IMR-90 (cell line): ENCODE results near the gene RRP1B. TPM values are rescaled to one million over a fixed set of nuclear protein-coding genes. Genes with fewer than 3 reads are reported as not detected.

Source experiments
- ATAC-seq: fragments of 200-7000 bp; cut with Tn5 transposase; 2 replicates; pipeline ENCODE4 v1.9.1; 2020; ENCODE audit warnings: low read depth, mild to moderate bottlenecking, moderate library complexity
- BruUV-seq: library from RNA; stranded (reverse); fragments of 400-500 nt; replicated peaks from 2 replicates; lab custom pipeline; 2021; lab: Mats Ljungman, UMichigan
- CTCF ChIA-PET: fragments of 300-600 bp; formaldehyde crosslinking; extraction: SDS; loops from one replicate; lab custom pipeline; 2021; ENCODE audit warnings: antibody characterized with exemption; lab: Yijun Ruan, JAX
- POLR2A ChIA-PET: fragments of 300-600 bp; sonication (Branson Sonifier 250); formaldehyde crosslinking; loops from one replicate; lab custom pipeline; 2022; ENCODE audit warnings: antibody characterized with exemption; ENCODE audit not compliant: unreplicated experiment; lab: Charles Lee
- DNase-seq: peaks from one replicate; pipeline ENCODE4 v3.0.0; 2013
- H2AFZ ChIP-seq: replicated peaks from 2 replicates; pipeline ENCODE3; 2013; ENCODE audit warnings: low read length, mild to moderate bottlenecking; ENCODE audit not compliant: poor library complexity
- H2AK5ac ChIP-seq: 2 replicates; pipeline ENCODE4 v1.6.1; 2013; ENCODE audit warnings: low read depth, low read length, inconsistent platforms
- H2AK9ac ChIP-seq: replicated peaks from 2 replicates; pipeline ENCODE3; 2013; ENCODE audit warnings: mild to moderate bottlenecking, low read depth, low read length, moderate library complexity; ENCODE audit not compliant: poor library complexity
- H2BK120ac ChIP-seq: 2 replicates; pipeline ENCODE4 v1.6.1; 2013; ENCODE audit warnings: low read depth, low read length, inconsistent platforms
- H2BK15ac ChIP-seq: 3 replicates; pipeline ENCODE4 v1.6.1; 2013; ENCODE audit warnings: low read depth, low read length, inconsistent platforms
- H2BK20ac ChIP-seq: 2 replicates; pipeline ENCODE4 v1.6.1; 2013; ENCODE audit warnings: low read depth, mild to moderate bottlenecking, inconsistent platforms, low read length, moderate library complexity
- H2BK5ac ChIP-seq: 2 replicates; pipeline ENCODE4 v1.6.1; 2013; ENCODE audit warnings: mild to moderate bottlenecking, low read depth, low read length, inconsistent platforms; ENCODE audit not compliant: poor library complexity, severe bottlenecking
- H3K14ac ChIP-seq: replicated peaks from 2 replicates; pipeline ENCODE4 v1.6.1; 2013; ENCODE audit warnings: low read depth, low read length, inconsistent platforms
- H3K18ac ChIP-seq: 2 replicates; pipeline ENCODE4 v1.6.1; 2013; ENCODE audit warnings: low read depth, low read length, control low read depth
- H3K23ac ChIP-seq: 2 replicates; pipeline ENCODE4 v1.6.1; 2013; ENCODE audit warnings: low read depth, low read length, inconsistent platforms
- H3K27ac ChIP-seq: 2 replicates; pipeline ENCODE4 v1.5.1; 2013; ENCODE audit warnings: mild to moderate bottlenecking, control low read depth, low read length; ENCODE audit not compliant: insufficient read depth
- H3K27me3 ChIP-seq: 2 replicates; pipeline ENCODE4 v1.6.1; 2013; ENCODE audit warnings: low read length; ENCODE audit not compliant: control insufficient read depth, insufficient read depth
- H3K36me3 ChIP-seq: 2 replicates; pipeline ENCODE4 v1.6.1; 2013; ENCODE audit warnings: low read length, mixed read lengths; ENCODE audit not compliant: control insufficient read depth, insufficient read depth
- H3K4ac ChIP-seq: 2 replicates; pipeline ENCODE4 v1.6.1; 2013; ENCODE audit warnings: low read depth, low read length, inconsistent platforms
- H3K4me1 ChIP-seq: 2 replicates; pipeline ENCODE4 v1.6.1; 2013; ENCODE audit warnings: low read length, mixed read lengths; ENCODE audit not compliant: control insufficient read depth, insufficient read depth
- H3K4me2 ChIP-seq: 2 replicates; pipeline ENCODE4 v1.6.1; 2013; ENCODE audit warnings: low read depth, mild to moderate bottlenecking, control low read depth, low read length, moderate library complexity
- H3K4me3 ChIP-seq: 2 replicates; pipeline ENCODE4 v1.5.1; 2013; ENCODE audit warnings: low read depth, mild to moderate bottlenecking, control low read depth, low read length, moderate library complexity; ENCODE audit not compliant: insufficient read depth
- H3K56ac ChIP-seq: 2 replicates; pipeline ENCODE4 v1.6.1; 2013; ENCODE audit warnings: low read length, inconsistent platforms; ENCODE audit not compliant: insufficient read depth; ENCODE audit errors: extremely low read depth
- H3K79me1 ChIP-seq, 2 experiments: 2 replicates each; pipeline ENCODE4 v1.6.1; 2013; ENCODE audit warnings: low read length in 2 of 2, inconsistent platforms in 1 of 2, low read depth in 1 of 2
- H3K9ac ChIP-seq: 2 replicates; pipeline ENCODE4 v1.6.1; 2013; ENCODE audit warnings: low read depth, low read length, control low read depth
- H3K9me1 ChIP-seq: 2 replicates; pipeline ENCODE4 v1.6.1; 2013; ENCODE audit warnings: low read length, inconsistent platforms; ENCODE audit not compliant: insufficient read depth
- H3K9me3 ChIP-seq: 2 replicates; pipeline ENCODE4 v1.6.1; 2013; ENCODE audit warnings: low read length; ENCODE audit not compliant: control insufficient read depth, insufficient read depth
- H4K20me1 ChIP-seq: 2 replicates; pipeline ENCODE4 v1.6.1; 2013; ENCODE audit warnings: low read length, inconsistent platforms; ENCODE audit not compliant: insufficient read depth
- H4K5ac ChIP-seq: 2 replicates; pipeline ENCODE4 v1.6.1; 2013; ENCODE audit warnings: mild to moderate bottlenecking, low read depth, low read length, control low read depth
- H4K8ac ChIP-seq, 2 experiments: 2 replicates each; pipeline ENCODE4 v1.6.1; 2013; ENCODE audit warnings: low read depth in 2 of 2, low read length in 2 of 2, control low read depth in 1 of 2, inconsistent platforms in 1 of 2
- H4K91ac ChIP-seq: 2 replicates; pipeline ENCODE4 v1.6.1; 2013; ENCODE audit warnings: low read depth, low read length, inconsistent platforms; ENCODE audit not compliant: insufficient read depth
- BHLHE40 ChIP-seq: fragments of 150-350 bp; IDR thresholded peaks from 2 replicates; pipeline ENCODE4 v1.6.1; 2016; ENCODE audit warnings: mild to moderate bottlenecking, low read depth, low read length
- CEBPB ChIP-seq: IDR thresholded peaks from 2 replicates; pipeline ENCODE4 v1.6.1; 2012; ENCODE audit warnings: low read depth, low read length, improper control_type of control experiment
- CHD1 ChIP-seq: IDR thresholded peaks from 2 replicates; pipeline ENCODE4 v1.6.1; 2012; ENCODE audit warnings: low read depth, low read length, improper control_type of control experiment
- CTCF ChIP-seq: conservative IDR thresholded peaks from 2 replicates; pipeline ENCODE4 v1.5.1; 2012; ENCODE audit warnings: mild to moderate bottlenecking, low read depth, low read length, improper control_type of control experiment
- ELK1 ChIP-seq: fragments of 150-350 bp; IDR thresholded peaks from 2 replicates; pipeline ENCODE4 v1.6.1; 2016; ENCODE audit warnings: low read depth, mild to moderate bottlenecking, low read length, moderate library complexity, borderline replicate concordance
- FOS ChIP-seq: fragments of 150-350 bp; IDR thresholded peaks from 2 replicates; pipeline ENCODE4 v1.6.1; 2016; ENCODE audit warnings: low read depth, low read length
- MAFK ChIP-seq: IDR thresholded peaks from 2 replicates; pipeline ENCODE4 v1.6.1; 2012; ENCODE audit warnings: low read depth, low read length, improper control_type of control experiment
- MAZ ChIP-seq: IDR thresholded peaks from 2 replicates; pipeline ENCODE4 v1.6.1; 2012; ENCODE audit warnings: low read depth, mild to moderate bottlenecking, low read length, improper control_type of control experiment, moderate library complexity, borderline replicate concordance
- MXI1 ChIP-seq: IDR thresholded peaks from 2 replicates; pipeline ENCODE4 v1.6.1; 2012; ENCODE audit warnings: low read depth, mild to moderate bottlenecking, low read length, moderate library complexity, borderline replicate concordance
- NFE2L2 ChIP-seq: fragments of 150-350 bp; IDR thresholded peaks from 2 replicates; pipeline ENCODE4 v1.6.1; 2016; ENCODE audit warnings: low read depth, mild to moderate bottlenecking, low read length
- POLR2A ChIP-seq: IDR thresholded peaks from 2 replicates; pipeline ENCODE4 v1.6.1; 2012; ENCODE audit warnings: mild to moderate bottlenecking, low read depth, low read length
- RAD21 ChIP-seq: IDR thresholded peaks from 2 replicates; pipeline ENCODE4 v1.6.1; 2012; ENCODE audit warnings: low read length, improper control_type of control experiment
- RCOR1 ChIP-seq: IDR thresholded peaks from 2 replicates; pipeline ENCODE4 v1.6.1; 2012; ENCODE audit warnings: mild to moderate bottlenecking, low read length, improper control_type of control experiment; ENCODE audit not compliant: insufficient replicate concordance
- RFX5 ChIP-seq: IDR thresholded peaks from 2 replicates; pipeline ENCODE4 v1.8.0; 2012; ENCODE audit warnings: low read depth, mild to moderate bottlenecking, low read length, moderate library complexity
- SMC3 ChIP-seq: fragments of 150-350 bp; IDR thresholded peaks from 2 replicates; pipeline ENCODE4 v1.6.1; 2016; ENCODE audit warnings: low read depth, mild to moderate bottlenecking, antibody characterized with exemption, low read length, moderate library complexity
- USF2 ChIP-seq: fragments of 150-350 bp; IDR thresholded peaks from 2 replicates; pipeline ENCODE4 v1.6.1; 2017; ENCODE audit warnings: mild to moderate bottlenecking, antibody characterized with exemption, low read length, low read depth
- WGBS, 2 experiments: methylation state at CpG; one replicate each; pipeline versions ENCODE4 v1.1.5 to v1.1.7; 2013; ENCODE audit warnings: missing lambda C conversion rate in 2 of 2; ENCODE audit not compliant: insufficient read length in 1 of 2; ENCODE audit errors: extremely low coverage in 2 of 2; 5-methylcytosine and 5-hydroxymethylcytosine counted together
- dilution Hi-C: fragments of 300-500 bp; cut with HindIII; formaldehyde crosslinking; loops from one replicate; pipeline ENCODE4 v1.14.3; 2018; ENCODE audit warnings: low sequenced_read_pairs; ENCODE audit not compliant: unreplicated experiment
- in situ Hi-C: fragments of 300-500 bp; cut with MboI; formaldehyde crosslinking; loops from 3 replicates; pipeline ENCODE4 v1.14.3; 2019; ENCODE audit warnings: low sequenced_read_pairs, inconsistent platforms, mixed read lengths
- intact Hi-C: fragments of 100-400 bp; cut with micrococcal nuclease; formaldehyde crosslinking; loops from 2 replicates; pipeline ENCODE4 v1.10.0; 2022
- polyA plus RNA-seq, 3 experiments: library from polyadenylated mRNA; depleted of rRNA; stranded (reverse); fragments of >200 nt; gene quantifications; 2 replicates each; pipeline ENCODE4 v1.2.3, GENCODE V29; 2012; ENCODE audit warnings: low replicate concordance in 1 of 3
- total RNA-seq: library from RNA; depleted of rRNA; stranded (reverse); fragments of >200 nt; gene quantifications from 2 replicates; pipeline ENCODE4 v1.2.3, GENCODE V29; 2012

RRP1B gene
- total and polyA plus RNA-seq, 2 of the 4 experiments (the other 2 are of a cell fraction), result 11.1 to 16.1 TPM

DNA sequence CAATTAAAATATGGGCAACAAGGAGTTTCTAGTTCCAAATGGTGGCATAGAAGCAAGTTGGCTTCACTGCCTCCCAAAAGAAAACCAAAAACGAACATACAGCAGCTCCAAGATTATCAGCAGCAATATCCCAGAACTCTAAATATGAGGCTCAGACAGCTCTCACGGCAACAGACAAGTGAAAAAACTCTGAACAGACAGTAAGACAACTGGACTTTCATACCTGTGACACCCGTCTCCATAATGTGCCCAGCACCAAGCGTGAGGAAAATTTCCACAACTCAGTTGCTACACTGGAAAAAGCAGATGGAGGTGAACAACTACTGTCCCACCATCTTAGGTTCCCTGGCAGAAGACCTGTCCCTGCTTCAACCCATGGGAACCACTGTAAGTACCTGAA lies 40.0 kb upstream of the RRP1B start:
- BruUV-seq, result no TSS peak
- Histone ChIP-seq H3K18ac (no peak overlapping the region), H2BK15ac (no peak overlapping the region), H2AFZ (no peak overlapping the region), H3K4ac (no peak overlapping the region), H2BK120ac (no peak overlapping the region), H3K4me1 (peaks cover 2% of the 10 kb centered on the region; the same call in 1 of the 2 replicates), H3K79me1 (no peaks in the 10 kb centered on the region), H2BK20ac (no peak overlapping the region), H4K91ac (no peak overlapping the region), H4K20me1 (no peaks in the 10 kb centered on the region), H3K9me1 (no peaks in the 10 kb centered on the region), H3K23ac (no peak overlapping the region), H3K4me3 (no peak overlapping the region), H3K9ac (no peak overlapping the region), H3K14ac (no peak overlapping the region), H3K4me2 (no peak overlapping the region), H3K36me3 (no peaks in the 10 kb centered on the region), H3K9me3 (peaks cover 9% of the 10 kb centered on the region), H3K56ac (no peak overlapping the region), H2AK5ac (no peak overlapping the region), H3K27ac (no peak overlapping the region), H3K27me3 (no peaks in the 10 kb centered on the region; the same call in 1 of the 2 replicates), H2AK9ac (no peak overlapping the region), H4K8ac (no peak overlapping the region), H4K5ac (no peak overlapping the region), H2BK5ac (no peak overlapping the region)
- WGBS, 2 experiments, result 70% methylated on average over 2 of the region's 4 CpGs; no CpG with 5 or more reads in 1 of the 2 experiments
- in situ Hi-C loops, result no loop called here
- no peak for DNase-seq
- ChIA-PET CTCF (no interaction called here), POLR2A (no interaction called here)
- TF ChIP-seq BHLHE40 (no peak), MAZ (no peak), POLR2A (no peak), ELK1 (no peak), CEBPB (no peak), RCOR1 (no peak), SMC3 (no peak), CHD1 (no peak), MXI1 (no peak), USF2 (no peak), NFE2L2 (no peak), RAD21 (no peak), FOS (no peak), CTCF (no peak), RFX5 (no peak), MAFK (no peak)
- no peak for ATAC-seq
- intact Hi-C loops, result no loop called here
- dilution Hi-C loops, result no loop called here
